ENCODE results near the gene LYPD6. TPM values are rescaled to one million over a fixed set of nuclear protein-coding genes. Genes with fewer than 3 reads are reported as not detected.

Gene LYPD6
- total RNA-seq, 4 donors from 2014 or later = 0.46 TPM; not detected in 3

GRCh38 chr2:149420053-149420963, 89.9 kb downstream of the LYPD6 start:
- Histone ChIP-seq H3K4me1 (no peaks in the 10 kb centered on the region), H3K36me3 (no peaks in the 10 kb centered on the region), H3K27ac (no peak overlapping the region), H3K27me3 (no peaks in the 10 kb centered on the region), H3K9me3 (no peaks in the 10 kb centered on the region), H3K4me3 (no peak overlapping the region)
- TF ChIP-seq CTCF (IDR thresholded peaks at IDR 0.05 in 4 of 5, conservative IDR thresholded peaks at IDR 0.05 in 1 of 5) (no peak), POLR2A (IDR thresholded peaks at IDR 0.05) (no peak)
- in situ Hi-C loops (cut with MboI; ENCODE audit: low sequenced_read_pairs in 4 of 4) = no loop called here
- ATAC-seq = no peak
- no peak for DNase-seq
- intact Hi-C loops (cut with DNase I; ENCODE audit: low total_unique reads) = no loop called here

GRCh38 chr2:149421791-149422190, 91.4 kb downstream of the LYPD6 start:
- intact Hi-C loops (cut with DNase I; ENCODE audit: low total_unique reads) (no loop called here), in situ Hi-C loops (cut with MboI; ENCODE audit: low sequenced_read_pairs in 4 of 4) (no loop called here)
- Histone ChIP-seq H3K36me3 (no peaks in the 10 kb centered on the region), H3K9me3 (no peaks in the 10 kb centered on the region), H3K4me1 (no peaks in the 10 kb centered on the region), H3K27me3 (no peaks in the 10 kb centered on the region), H3K4me3 (no peak overlapping the region), H3K27ac (no peak overlapping the region)
- DNase-seq (no peak), ATAC-seq (no peak)
- TF ChIP-seq CTCF (IDR thresholded peaks at IDR 0.05 in 4 of 5, conservative IDR thresholded peaks at IDR 0.05 in 1 of 5) (no peak), POLR2A (IDR thresholded peaks at IDR 0.05) (no peak)

GRCh38 chr2:149422337-149422990, 92.1 kb downstream of the LYPD6 start:
- intact Hi-C loops (cut with DNase I; ENCODE audit: low total_unique reads) (no loop called here), in situ Hi-C loops (cut with MboI; ENCODE audit: low sequenced_read_pairs in 4 of 4) (no loop called here)
- DNase-seq (no peak), ATAC-seq (no peak)
- TF ChIP-seq POLR2A (IDR thresholded peaks at IDR 0.05) (no peak), CTCF (IDR thresholded peaks at IDR 0.05 in 4 of 5, conservative IDR thresholded peaks at IDR 0.05 in 1 of 5) (no peak)
- Histone ChIP-seq H3K27me3 (no peaks in the 10 kb centered on the region), H3K36me3 (no peaks in the 10 kb centered on the region), H3K4me3 (no peak overlapping the region), H3K27ac (no peak overlapping the region), H3K9me3 (no peaks in the 10 kb centered on the region), H3K4me1 (no peaks in the 10 kb centered on the region)

GRCh38 chr2:149422991-149423338, 92.6 kb downstream of the LYPD6 start:
- Histone ChIP-seq H3K9me3 (no peaks in the 10 kb centered on the region), H3K4me1 (no peaks in the 10 kb centered on the region), H3K27me3 (no peaks in the 10 kb centered on the region), H3K27ac (no peak overlapping the region), H3K4me3 (no peak overlapping the region), H3K36me3 (no peaks in the 10 kb centered on the region)
- ATAC-seq (no peak), DNase-seq (no peak)
- intact Hi-C loops (cut with DNase I; ENCODE audit: low total_unique reads) = no loop called here
- no peak for TF ChIP-seq CTCF (IDR thresholded peaks at IDR 0.05 in 4 of 5, conservative IDR thresholded peaks at IDR 0.05 in 1 of 5)
- in situ Hi-C loops (cut with MboI; ENCODE audit: low sequenced_read_pairs in 4 of 4) = no loop called here
